SK-N-SH treated with all-trans-retinoic acid at 6 μM for 48 hours (cell line): ENCODE measurements around the gene ANKRD11.

Experiments
- ATAC-seq: fragments of 200-7000 bp; cut with Tn5 transposase; 3 replicates; pipeline ENCODE4 v1.9.1; 2020; ENCODE audit warnings: mild to moderate bottlenecking, moderate library complexity
- ARNTL ChIP-seq: fragments of 450-650 bp; formaldehyde crosslinking; IDR thresholded peaks from 2 replicates; pipeline ENCODE4 v1.5.0; 2020; ENCODE audit warnings: low read depth, mild to moderate bottlenecking, moderate library complexity, borderline replicate concordance
- BACH2 ChIP-seq: fragments of 250-450 bp; sonication (Bioruptor Pico); IDR thresholded peaks from 2 replicates; pipeline ENCODE4 v1.9.0; 2021; ENCODE audit warnings: mild to moderate bottlenecking, borderline replicate concordance
- CSDC2 ChIP-seq: fragments of 250-450 bp; sonication (Bioruptor Pico); IDR thresholded peaks from 2 replicates; pipeline ENCODE4 v1.5.0; 2020; ENCODE audit warnings: mild to moderate bottlenecking, moderate library complexity
- ESRRG ChIP-seq: fragments of 250-450 bp; sonication (Bioruptor Pico); IDR thresholded peaks from 2 replicates; pipeline ENCODE4 v1.6.1; 2021; ENCODE audit warnings: mild to moderate bottlenecking
- GLIS3 ChIP-seq: fragments of 250-450 bp; sonication (Bioruptor Pico); IDR thresholded peaks from 2 replicates; pipeline ENCODE4 v1.5.0; 2020; ENCODE audit warnings: mild to moderate bottlenecking, moderate library complexity
- OSR1 ChIP-seq: fragments of 250-450 bp; sonication (Bioruptor Pico); IDR thresholded peaks from 2 replicates; pipeline ENCODE4 v1.8.0; 2022; ENCODE audit warnings: moderate library complexity, mild to moderate bottlenecking, inconsistent platforms
- RARB ChIP-seq: fragments of 250-450 bp; sonication (Bioruptor Pico); IDR thresholded peaks from 2 replicates; pipeline ENCODE4 v1.8.0; 2021; ENCODE audit warnings: mild to moderate bottlenecking, moderate library complexity
- SNAI2 ChIP-seq: fragments of 250-450 bp; sonication (Bioruptor Pico); IDR thresholded peaks from 2 replicates; pipeline ENCODE4 v1.5.0; 2020; ENCODE audit warnings: mild to moderate bottlenecking, moderate library complexity
- TCF4 ChIP-seq: fragments of 250-450 bp; sonication (Bioruptor Pico); IDR thresholded peaks from 2 replicates; pipeline ENCODE4 v1.8.0; 2021; ENCODE audit warnings: mild to moderate bottlenecking, moderate library complexity, borderline replicate concordance
- TOX ChIP-seq: fragments of 250-450 bp; sonication (Bioruptor Pico); IDR thresholded peaks from 2 replicates; pipeline ENCODE4 v1.8.0; 2021; ENCODE audit warnings: mild to moderate bottlenecking, moderate library complexity, borderline replicate concordance
- ZC3H10 ChIP-seq: fragments of 250-450 bp; sonication (Bioruptor Pico); IDR thresholded peaks from 2 replicates; pipeline ENCODE4 v1.5.1; 2021; ENCODE audit warnings: mild to moderate bottlenecking, moderate library complexity
- ZFP3 ChIP-seq: fragments of 250-450 bp; sonication (Bioruptor Pico); IDR thresholded peaks from 2 replicates; pipeline ENCODE4 v1.5.0; 2020; ENCODE audit warnings: mild to moderate bottlenecking, moderate library complexity
- ZFP30 ChIP-seq: fragments of 450-650 bp; formaldehyde crosslinking; IDR thresholded peaks from 2 replicates; pipeline ENCODE4 v1.5.0; 2022; ENCODE audit warnings: mild to moderate bottlenecking, moderate library complexity
- ZNF565 ChIP-seq: fragments of 450-650 bp; formaldehyde crosslinking; conservative IDR thresholded peaks from 2 replicates; pipeline ENCODE4 v1.5.0; 2020; ENCODE audit warnings: low read depth, mild to moderate bottlenecking, moderate library complexity
- ZNF70 ChIP-seq: fragments of 450-650 bp; formaldehyde crosslinking; IDR thresholded peaks from 2 replicates; pipeline ENCODE4 v1.5.0; 2020; ENCODE audit warnings: mild to moderate bottlenecking, moderate library complexity
- ZNF8 ChIP-seq: fragments of 450-650 bp; formaldehyde crosslinking; IDR thresholded peaks from 2 replicates; pipeline ENCODE4 v1.5.0; 2020; ENCODE audit warnings: mild to moderate bottlenecking, moderate library complexity
- TF ChIP-seq, protein P1 (sequence below): fragments of 250-450 bp; sonication (Bioruptor Pico); IDR thresholded peaks from 2 replicates; pipeline ENCODE4 v1.5.1; 2021; ENCODE audit warnings: mild to moderate bottlenecking, moderate library complexity
- TF ChIP-seq, protein P2 (sequence below): fragments of 250-450 bp; sonication (Bioruptor Pico); IDR thresholded peaks from 2 replicates; pipeline ENCODE4 v1.8.0; 2021; ENCODE audit warnings: low read depth, mild to moderate bottlenecking, moderate library complexity, borderline replicate concordance
- TF ChIP-seq, protein P3 (sequence below): fragments of 250-450 bp; sonication (Bioruptor Pico); IDR thresholded peaks from 2 replicates; pipeline ENCODE4 v1.8.0; 2020; ENCODE audit warnings: mild to moderate bottlenecking, moderate library complexity, borderline replicate concordance
- TF ChIP-seq, protein P4 (sequence below): fragments of 250-450 bp; sonication (Bioruptor Pico); IDR thresholded peaks from 2 replicates; pipeline ENCODE4 v1.5.1; 2020; ENCODE audit warnings: low read depth, mild to moderate bottlenecking, moderate library complexity

ANKRD11 gene

DNA sequence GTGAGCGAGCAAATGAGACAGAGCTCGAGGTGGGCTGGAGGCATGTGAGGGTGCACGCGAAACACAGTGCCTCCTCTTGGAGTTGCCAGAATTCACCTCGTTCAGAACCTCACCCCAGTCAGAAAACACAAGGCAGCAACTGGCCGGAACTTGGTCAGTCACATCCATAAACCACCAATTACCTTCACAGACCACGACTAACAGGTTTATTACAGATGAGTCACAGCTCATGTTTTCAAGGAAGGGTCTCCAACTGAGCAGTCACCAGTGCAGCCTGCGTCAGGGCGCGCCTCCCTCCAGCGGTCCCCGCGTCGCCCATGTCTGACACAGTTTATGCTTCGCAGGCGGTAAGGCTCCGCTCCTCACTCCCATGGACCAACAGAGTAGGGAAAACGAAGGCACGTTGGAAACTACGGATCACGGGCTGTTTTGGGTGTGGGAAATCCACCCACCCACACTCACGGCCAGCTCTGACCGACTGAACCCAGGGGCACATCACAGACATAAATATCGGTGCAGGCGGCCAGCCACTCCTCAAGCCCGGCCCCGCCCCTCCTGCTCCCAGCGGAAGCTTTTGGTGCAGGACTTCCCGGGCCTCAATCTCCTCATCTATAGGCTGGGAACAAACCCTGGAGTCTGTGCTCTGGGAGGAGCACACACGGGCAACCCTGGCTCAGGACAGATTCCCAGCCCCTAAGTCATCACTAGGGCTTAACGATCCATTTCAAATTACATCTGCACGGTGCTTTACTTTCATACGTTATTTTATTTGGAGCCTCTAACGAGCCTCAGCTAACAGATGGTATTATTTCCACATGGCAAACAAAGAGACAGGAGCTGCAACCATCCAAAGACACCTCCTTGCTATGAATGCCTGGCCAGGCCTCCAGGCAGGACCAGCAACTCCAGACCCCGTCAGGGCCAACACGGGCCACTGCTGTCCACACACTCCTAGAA is 146.6 kb downstream of the ANKRD11 start:
- ATAC-seq = no peak
- no peak for TF ChIP-seq ZNF565 (CRISPR knock-in tag)
- TF ChIP-seq, protein P1, sequence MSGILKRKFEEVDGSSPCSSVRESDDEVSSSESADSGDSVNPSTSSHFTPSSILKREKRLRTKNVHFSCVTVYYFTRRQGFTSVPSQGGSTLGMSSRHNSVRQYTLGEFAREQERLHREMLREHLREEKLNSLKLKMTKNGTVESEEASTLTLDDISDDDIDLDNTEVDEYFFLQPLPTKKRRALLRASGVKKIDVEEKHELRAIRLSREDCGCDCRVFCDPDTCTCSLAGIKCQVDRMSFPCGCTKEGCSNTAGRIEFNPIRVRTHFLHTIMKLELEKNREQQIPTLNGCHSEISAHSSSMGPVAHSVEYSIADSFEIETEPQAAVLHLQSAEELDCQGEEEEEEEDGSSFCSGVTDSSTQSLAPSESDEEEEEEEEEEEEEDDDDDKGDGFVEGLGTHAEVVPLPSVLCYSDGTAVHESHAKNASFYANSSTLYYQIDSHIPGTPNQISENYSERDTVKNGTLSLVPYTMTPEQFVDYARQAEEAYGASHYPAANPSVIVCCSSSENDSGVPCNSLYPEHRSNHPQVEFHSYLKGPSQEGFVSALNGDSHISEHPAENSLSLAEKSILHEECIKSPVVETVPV = no peak

DNA sequence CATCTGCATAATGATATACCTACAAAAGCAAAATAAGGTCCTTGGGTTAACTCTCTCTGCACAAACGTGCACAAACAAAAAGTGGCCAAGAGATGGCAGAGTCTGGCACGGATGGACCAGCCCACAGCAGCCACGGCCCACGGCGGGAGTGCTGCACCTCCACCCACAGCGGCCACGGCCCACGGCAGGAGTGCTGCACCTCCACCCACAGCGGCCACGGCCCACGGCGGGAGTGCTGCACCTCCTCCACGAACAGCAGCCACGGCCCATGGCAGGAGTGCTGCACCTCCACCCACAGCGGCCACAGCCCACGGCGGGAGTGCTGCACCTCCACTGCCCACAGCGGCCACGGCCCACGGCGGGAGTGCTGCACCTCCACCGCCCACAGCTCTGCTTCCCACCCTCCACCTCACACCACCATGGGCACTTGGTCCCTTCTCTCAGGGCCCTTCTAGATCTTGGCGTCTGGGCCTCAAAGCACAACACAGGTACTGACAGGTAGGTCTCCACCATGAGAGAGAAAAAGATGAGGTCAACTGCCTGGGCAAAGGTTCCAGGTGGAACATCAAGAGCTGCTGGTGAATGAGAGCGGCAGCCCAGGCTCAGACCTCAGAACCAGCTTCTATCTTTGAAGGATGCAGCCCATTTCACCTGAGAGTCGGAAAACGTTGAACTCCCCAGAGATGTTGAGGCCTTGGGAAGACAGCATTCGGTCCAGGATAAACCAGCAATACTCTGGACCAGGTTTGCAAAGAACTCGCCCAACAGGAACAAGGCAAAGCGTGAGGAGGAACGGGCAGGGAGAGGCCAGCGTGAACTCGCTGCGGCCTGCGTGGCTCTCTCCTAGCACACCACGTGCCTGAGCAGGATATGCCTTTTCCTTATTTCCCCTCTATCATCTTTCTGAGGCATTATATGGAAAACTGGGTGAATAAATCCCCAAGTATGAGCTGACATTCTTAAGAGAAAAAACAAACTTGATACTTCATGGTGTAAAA is 148.4 kb downstream of the ANKRD11 start:
- ATAC-seq = no peak
- TF ChIP-seq ZNF70 (CRISPR knock-in tag) = no peak
- TF ChIP-seq BACH2 (CRISPR knock-in tag) = no peak
- TF ChIP-seq, protein P2, sequence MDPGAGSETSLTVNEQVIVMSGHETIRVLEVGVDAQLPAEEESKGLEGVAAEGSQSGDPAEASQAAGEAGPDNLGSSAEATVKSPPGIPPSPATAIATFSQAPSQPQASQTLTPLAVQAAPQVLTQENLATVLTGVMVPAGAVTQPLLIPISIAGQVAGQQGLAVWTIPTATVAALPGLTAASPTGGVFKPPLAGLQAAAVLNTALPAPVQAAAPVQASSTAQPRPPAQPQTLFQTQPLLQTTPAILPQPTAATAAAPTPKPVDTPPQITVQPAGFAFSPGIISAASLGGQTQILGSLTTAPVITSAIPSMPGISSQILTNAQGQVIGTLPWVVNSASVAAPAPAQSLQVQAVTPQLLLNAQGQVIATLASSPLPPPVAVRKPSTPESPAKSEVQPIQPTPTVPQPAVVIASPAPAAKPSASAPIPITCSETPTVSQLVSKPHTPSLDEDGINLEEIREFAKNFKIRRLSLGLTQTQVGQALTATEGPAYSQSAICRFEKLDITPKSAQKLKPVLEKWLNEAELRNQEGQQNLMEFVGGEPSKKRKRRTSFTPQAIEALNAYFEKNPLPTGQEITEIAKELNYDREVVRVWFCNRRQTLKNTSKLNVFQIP (CRISPR knock-in tag) = no peak
- TF ChIP-seq, protein P3, sequence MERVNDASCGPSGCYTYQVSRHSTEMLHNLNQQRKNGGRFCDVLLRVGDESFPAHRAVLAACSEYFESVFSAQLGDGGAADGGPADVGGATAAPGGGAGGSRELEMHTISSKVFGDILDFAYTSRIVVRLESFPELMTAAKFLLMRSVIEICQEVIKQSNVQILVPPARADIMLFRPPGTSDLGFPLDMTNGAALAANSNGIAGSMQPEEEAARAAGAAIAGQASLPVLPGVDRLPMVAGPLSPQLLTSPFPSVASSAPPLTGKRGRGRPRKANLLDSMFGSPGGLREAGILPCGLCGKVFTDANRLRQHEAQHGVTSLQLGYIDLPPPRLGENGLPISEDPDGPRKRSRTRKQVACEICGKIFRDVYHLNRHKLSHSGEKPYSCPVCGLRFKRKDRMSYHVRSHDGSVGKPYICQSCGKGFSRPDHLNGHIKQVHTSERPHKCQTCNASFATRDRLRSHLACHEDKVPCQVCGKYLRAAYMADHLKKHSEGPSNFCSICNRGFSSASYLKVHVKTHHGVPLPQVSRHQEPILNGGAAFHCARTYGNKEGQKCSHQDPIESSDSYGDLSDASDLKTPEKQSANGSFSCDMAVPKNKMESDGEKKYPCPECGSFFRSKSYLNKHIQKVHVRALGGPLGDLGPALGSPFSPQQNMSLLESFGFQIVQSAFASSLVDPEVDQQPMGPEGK (CRISPR knock-in tag) = no peak
- no peak for TF ChIP-seq ZFP3 (CRISPR knock-in tag)
- no peak for TF ChIP-seq GLIS3 (CRISPR knock-in tag)
- no peak for TF ChIP-seq ZNF8 (CRISPR knock-in tag)
- TF ChIP-seq ARNTL (CRISPR knock-in tag) = no peak
- TF ChIP-seq ZNF565 (CRISPR knock-in tag) = no peak
- TF ChIP-seq TOX (CRISPR knock-in tag) = no peak

DNA sequence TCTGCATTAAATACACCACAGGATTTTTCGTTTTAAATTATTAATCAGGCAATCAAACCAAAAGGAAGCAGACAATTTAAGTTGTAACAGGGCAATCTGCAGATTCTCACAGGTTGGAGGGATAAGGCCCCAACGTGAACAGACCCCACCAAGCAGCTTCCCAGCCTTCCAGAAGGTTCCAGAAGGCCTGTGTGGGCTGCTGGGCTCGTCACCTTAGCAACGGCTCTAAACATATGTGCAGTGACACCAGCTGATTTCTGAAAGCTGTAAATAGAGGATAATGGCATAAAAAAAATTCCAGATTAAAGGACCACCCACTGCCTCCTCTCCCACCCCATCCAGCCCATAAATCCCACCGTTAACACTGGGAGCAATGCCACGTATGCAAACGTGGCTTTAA is 149.1 kb downstream of the ANKRD11 start:
- ATAC-seq = no peak
- TF ChIP-seq OSR1 (CRISPR knock-in tag) = no peak
- TF ChIP-seq, protein P2 (CRISPR knock-in tag) = no peak
- TF ChIP-seq ZFP30 (CRISPR knock-in tag) = no peak
- TF ChIP-seq ZFP3 (CRISPR knock-in tag) = no peak
- TF ChIP-seq CSDC2 = no peak
- TF ChIP-seq ARNTL (CRISPR knock-in tag) = no peak
- TF ChIP-seq TOX (CRISPR knock-in tag) = no peak
- no peak for TF ChIP-seq GLIS3 (CRISPR knock-in tag)
- TF ChIP-seq TCF4 = no peak
- no peak for TF ChIP-seq SNAI2
- TF ChIP-seq ZNF70 (CRISPR knock-in tag) = no peak

DNA sequence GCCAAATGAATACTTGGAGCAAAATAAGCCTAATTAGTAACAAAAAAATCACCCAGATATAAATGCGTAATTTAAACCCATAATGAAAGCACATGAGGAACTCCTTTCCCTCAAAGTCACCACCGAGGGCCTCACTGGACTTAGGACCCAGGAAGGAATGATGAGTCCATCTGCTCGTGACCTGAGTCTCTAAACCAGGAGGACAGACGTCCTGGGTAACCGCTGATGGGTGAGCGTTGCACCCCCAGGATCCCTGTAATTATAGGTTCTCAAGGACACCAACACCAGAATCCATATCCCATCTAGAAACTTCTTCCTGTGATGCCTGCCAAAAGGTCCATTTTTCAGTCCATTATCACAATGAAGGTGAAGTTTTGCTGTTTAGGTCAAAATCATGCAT is 151.5 kb downstream of the ANKRD11 start:
- ATAC-seq = no peak
- TF ChIP-seq ESRRG (CRISPR knock-in tag) (no peak), OSR1 (CRISPR knock-in tag) (no peak), ZC3H10 (CRISPR knock-in tag) (no peak), ZNF70 (CRISPR knock-in tag) (no peak), GLIS3 (CRISPR knock-in tag) (no peak), RARB (CRISPR knock-in tag) (no peak)
- TF ChIP-seq, protein P2 (CRISPR knock-in tag) = no peak
- TF ChIP-seq, protein P4, sequence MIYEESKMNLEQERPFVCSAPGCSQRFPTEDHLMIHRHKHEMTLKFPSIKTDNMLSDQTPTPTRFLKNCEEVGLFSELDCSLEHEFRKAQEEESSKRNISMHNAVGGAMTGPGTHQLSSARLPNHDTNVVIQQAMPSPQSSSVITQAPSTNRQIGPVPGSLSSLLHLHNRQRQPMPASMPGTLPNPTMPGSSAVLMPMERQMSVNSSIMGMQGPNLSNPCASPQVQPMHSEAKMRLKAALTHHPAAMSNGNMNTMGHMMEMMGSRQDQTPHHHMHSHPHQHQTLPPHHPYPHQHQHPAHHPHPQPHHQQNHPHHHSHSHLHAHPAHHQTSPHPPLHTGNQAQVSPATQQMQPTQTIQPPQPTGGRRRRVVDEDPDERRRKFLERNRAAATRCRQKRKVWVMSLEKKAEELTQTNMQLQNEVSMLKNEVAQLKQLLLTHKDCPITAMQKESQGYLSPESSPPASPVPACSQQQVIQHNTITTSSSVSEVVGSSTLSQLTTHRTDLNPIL (CRISPR knock-in tag) = no peak
